Suprapubic skin (tissue), 4 donors: Measurements from ENCODE around the gene C6orf62. TPM values are rescaled to one million over a fixed set of nuclear protein-coding genes. Genes with fewer than 3 reads are reported as not detected.

ENCODE experiments used
- DNase-seq, 2 donors: peaks; one replicate each; pipeline ENCODE4 v3.0.0-alpha.2; 2019; ENCODE audit warnings: low spot score in 2 of 2
- H3K27ac ChIP-seq: fragments of 200-600 bp; sonication (generic); one replicate; pipeline ENCODE4 v1.5.1; 2019
- H3K27me3 ChIP-seq: fragments of 200-600 bp; sonication (generic); one replicate; pipeline ENCODE4 v1.5.1; 2019
- H3K36me3 ChIP-seq: fragments of 200-600 bp; sonication (generic); one replicate; pipeline ENCODE4 v1.5.1; 2019
- H3K4me1 ChIP-seq: fragments of 200-600 bp; sonication (generic); one replicate; pipeline ENCODE4 v1.5.1; 2019
- H3K4me3 ChIP-seq: fragments of 200-600 bp; sonication (generic); one replicate; pipeline ENCODE4 v1.5.1; 2019; ENCODE audit warnings: mild to moderate bottlenecking
- H3K9me3 ChIP-seq: fragments of 200-600 bp; sonication (generic); one replicate; pipeline ENCODE4 v1.5.1; 2019
- EP300 ChIP-seq: sonication (generic); formaldehyde crosslinking; IDR thresholded peaks from one replicate; pipeline ENCODE4 v1.6.1; 2017; ENCODE audit warnings: antibody characterized with exemption
- POLR2A ChIP-seq, 2 donors: fragments of 450-650 bp; IDR thresholded peaks; one replicate each; pipeline ENCODE4 v1.6.1; 2017; ENCODE audit warnings: antibody characterized with exemption in 2 of 2, mild to moderate bottlenecking in 2 of 2, moderate library complexity in 2 of 2
- POLR2AphosphoS5 ChIP-seq, 3 donors: sonication (generic); formaldehyde crosslinking; IDR thresholded peaks; one replicate each; pipeline ENCODE4 v1.6.1; 2017; ENCODE audit warnings: antibody characterized with exemption in 3 of 3
- WGBS: methylation state at CpG from one replicate; pipeline ENCODE4 v1.1.5; 2018; 5-methylcytosine and 5-hydroxymethylcytosine counted together
- total RNA-seq, 4 donors: library from RNA; depleted of rRNA; stranded (reverse); fragments of >200 nt; gene quantifications; one replicate each; pipeline ENCODE4 v1.1.0, GENCODE V29; 2016
- TF ChIP-seq, protein P1 (sequence below), 2 donors: fragments of 200-600 bp in 1 of 2; fragments of 450-650 bp in 1 of 2; sonication (generic) in 1 of 2; IDR thresholded peaks; one replicate each; pipeline ENCODE4 v1.5.1; 2016 to 2019; ENCODE audit warnings: antibody characterized with exemption in 2 of 2, mild to moderate bottlenecking in 1 of 2, moderate library complexity in 1 of 2

C6orf62 gene
- total RNA-seq, 4 donors from 2014 or later: 36.5 to 69.2 (median 55.5) TPM

DNA sequence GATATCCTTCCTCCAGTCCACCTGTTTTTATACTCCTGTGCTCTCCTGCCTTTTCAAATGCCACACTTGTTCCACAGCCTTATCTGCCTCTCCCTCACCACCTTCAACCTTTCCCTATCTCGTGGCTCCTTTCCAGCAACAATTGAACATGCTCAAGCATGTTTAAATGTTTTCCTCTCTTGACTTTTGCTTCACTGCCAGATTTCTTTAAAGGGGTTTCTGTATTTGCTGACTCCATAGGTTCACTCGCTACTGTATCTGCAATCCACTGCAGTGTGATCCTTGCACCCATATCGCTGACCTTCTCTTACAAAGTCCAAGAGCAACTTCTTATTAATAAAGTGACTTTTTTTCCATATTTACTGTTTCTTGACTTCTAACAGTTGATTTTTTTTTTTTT lies 44.6 kb upstream of the C6orf62 start:
- TF ChIP-seq EP300 (no peak), POLR2A (IDR thresholded peaks at IDR 0.05) (no peak), POLR2AphosphoS5 (IDR thresholded peaks at IDR 0.05) (no peak)
- TF ChIP-seq, protein P1, sequence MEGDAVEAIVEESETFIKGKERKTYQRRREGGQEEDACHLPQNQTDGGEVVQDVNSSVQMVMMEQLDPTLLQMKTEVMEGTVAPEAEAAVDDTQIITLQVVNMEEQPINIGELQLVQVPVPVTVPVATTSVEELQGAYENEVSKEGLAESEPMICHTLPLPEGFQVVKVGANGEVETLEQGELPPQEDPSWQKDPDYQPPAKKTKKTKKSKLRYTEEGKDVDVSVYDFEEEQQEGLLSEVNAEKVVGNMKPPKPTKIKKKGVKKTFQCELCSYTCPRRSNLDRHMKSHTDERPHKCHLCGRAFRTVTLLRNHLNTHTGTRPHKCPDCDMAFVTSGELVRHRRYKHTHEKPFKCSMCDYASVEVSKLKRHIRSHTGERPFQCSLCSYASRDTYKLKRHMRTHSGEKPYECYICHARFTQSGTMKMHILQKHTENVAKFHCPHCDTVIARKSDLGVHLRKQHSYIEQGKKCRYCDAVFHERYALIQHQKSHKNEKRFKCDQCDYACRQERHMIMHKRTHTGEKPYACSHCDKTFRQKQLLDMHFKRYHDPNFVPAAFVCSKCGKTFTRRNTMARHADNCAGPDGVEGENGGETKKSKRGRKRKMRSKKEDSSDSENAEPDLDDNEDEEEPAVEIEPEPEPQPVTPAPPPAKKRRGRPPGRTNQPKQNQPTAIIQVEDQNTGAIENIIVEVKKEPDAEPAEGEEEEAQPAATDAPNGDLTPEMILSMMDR (IDR thresholded peaks at IDR 0.05): no peak
- Histone ChIP-seq H3K4me1 (no peaks in the 10 kb centered on the region), H3K36me3 (no peaks in the 10 kb centered on the region), H3K9me3 (no peaks in the 10 kb centered on the region), H3K27me3 (no peaks in the 10 kb centered on the region), H3K4me3 (no peak overlapping the region), H3K27ac (no peak overlapping the region)
- no peak for DNase-seq
- 67% methylated on average over 3 of the region's 3 CpGs for WGBS

DNA sequence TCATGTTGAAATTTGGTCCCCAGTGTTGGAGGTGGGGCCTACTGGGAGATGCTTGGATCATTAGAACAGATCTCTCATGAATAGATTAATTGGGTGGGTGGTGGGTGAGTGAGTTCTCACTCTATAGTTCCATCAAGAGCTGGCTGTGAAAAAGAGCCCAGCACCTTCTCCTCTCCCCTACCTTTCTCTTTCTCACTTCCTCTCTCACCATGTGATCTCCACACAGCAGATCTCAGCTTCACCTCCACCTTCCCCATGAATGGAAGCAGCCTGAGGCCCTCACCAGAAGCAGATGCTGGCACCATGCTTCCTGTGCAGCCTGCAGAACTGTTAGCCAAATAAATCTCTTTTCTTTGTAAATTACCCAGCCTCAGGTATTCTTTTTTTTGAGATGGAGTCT lies 42.9 kb upstream of the C6orf62 start:
- Histone ChIP-seq H3K9me3 (no peaks in the 10 kb centered on the region), H3K4me3 (no peak overlapping the region), H3K27ac (no peak overlapping the region), H3K36me3 (no peaks in the 10 kb centered on the region), H3K4me1 (no peaks in the 10 kb centered on the region), H3K27me3 (no peaks in the 10 kb centered on the region)
- TF ChIP-seq POLR2AphosphoS5 (IDR thresholded peaks at IDR 0.05) (no peak), EP300 (no peak), POLR2A (IDR thresholded peaks at IDR 0.05) (no peak)
- TF ChIP-seq, protein P1 (IDR thresholded peaks at IDR 0.05): no peak
- no peak for DNase-seq

DNA sequence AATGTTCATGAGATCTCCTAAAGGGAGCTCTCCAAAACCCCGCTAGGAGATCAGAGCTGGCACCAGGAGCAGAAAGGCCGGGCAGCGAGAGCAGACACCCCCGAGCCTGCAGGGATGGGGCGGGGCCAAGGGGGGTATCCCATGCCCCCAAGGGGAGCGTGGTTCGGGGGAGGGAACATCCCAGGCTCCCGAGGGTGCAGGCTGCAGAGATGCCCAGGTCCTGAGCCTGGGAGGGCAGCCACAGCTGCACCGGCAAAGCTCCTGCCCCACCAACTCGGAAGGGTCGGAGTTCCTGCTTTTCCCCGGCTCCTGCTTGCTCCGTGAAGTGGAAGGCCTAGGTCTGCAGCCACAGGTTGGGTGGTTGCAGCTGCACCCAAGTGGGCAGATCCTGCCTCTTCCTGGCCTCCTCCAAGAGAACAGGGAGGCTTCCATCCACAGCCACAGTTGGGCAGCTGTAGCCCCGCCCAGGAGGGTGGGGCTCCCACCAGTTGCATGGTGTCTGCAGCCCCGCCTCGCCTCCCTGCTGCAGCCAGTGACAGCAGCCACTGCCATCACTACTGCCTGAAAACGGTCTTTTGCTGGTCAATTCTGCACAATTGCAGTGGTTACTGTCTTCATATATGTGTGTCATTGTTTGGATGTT lies 42.4 kb upstream of the C6orf62 start:
- Histone ChIP-seq H3K27ac (no peak overlapping the region), H3K27me3 (no peaks in the 10 kb centered on the region), H3K36me3 (no peaks in the 10 kb centered on the region), H3K4me1 (no peaks in the 10 kb centered on the region), H3K9me3 (no peaks in the 10 kb centered on the region), H3K4me3 (no peak overlapping the region)
- no peak for DNase-seq
- WGBS: 94% methylated on average over 9 of the region's 17 CpGs
- TF ChIP-seq POLR2A (IDR thresholded peaks at IDR 0.05) (no peak), POLR2AphosphoS5 (IDR thresholded peaks at IDR 0.05) (no peak), EP300 (no peak)
- TF ChIP-seq, protein P1 (IDR thresholded peaks at IDR 0.05): no peak

DNA sequence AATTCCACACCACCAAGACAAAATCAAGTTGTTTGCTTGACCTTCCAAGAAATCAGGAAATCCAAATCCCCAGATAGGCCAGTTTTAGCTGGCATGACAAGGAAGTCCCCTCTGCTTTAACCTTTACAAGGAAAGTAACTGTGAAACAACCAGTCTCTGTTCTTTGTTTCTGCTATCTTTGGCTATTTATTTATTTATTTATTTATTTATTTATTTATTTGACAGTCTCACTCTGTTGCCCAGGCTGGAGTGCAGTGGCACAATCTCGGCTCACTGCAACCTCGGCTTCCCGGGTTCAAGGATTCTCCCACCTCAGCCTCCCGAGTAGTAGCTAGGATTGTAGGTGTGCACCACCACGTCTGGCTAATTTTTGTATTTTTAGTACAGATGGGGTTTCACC lies 41.3 kb upstream of the C6orf62 start:
- Histone ChIP-seq H3K4me1 (no peaks in the 10 kb centered on the region), H3K4me3 (no peak overlapping the region), H3K27ac (no peak overlapping the region), H3K9me3 (no peaks in the 10 kb centered on the region), H3K27me3 (no peaks in the 10 kb centered on the region), H3K36me3 (no peaks in the 10 kb centered on the region)
- DNase-seq: no peak
- WGBS: 97% methylated on average over 5 of the region's 5 CpGs
- TF ChIP-seq POLR2AphosphoS5 (IDR thresholded peaks at IDR 0.05) (no peak), EP300 (no peak), POLR2A (IDR thresholded peaks at IDR 0.05) (no peak)
- TF ChIP-seq, protein P1 (IDR thresholded peaks at IDR 0.05): no peak

DNA sequence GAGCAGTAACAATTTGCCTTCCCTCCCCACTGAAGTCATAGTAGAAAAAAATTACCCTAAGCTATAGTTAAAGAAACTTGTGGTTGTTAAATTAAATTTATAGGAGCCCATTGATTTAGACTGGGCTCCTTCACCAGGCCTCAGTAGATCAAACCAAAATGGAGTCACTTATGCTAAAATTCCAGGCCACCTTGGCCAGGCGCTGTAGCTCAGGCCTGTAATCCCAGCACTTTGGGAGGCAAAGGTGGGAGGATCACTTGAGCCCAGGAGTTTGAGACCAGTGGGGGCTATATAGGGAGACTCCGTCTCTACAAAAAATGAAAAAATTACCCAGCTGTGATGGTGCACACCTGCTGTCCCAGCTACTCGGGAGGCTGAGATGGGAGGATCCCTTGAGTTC lies 40.8 kb upstream of the C6orf62 start:
- H3K4me1 ChIP-seq: no peaks in the 10 kb centered on the region
- TF ChIP-seq POLR2AphosphoS5 (IDR thresholded peaks at IDR 0.05): no peak
- no peak for TF ChIP-seq POLR2A (IDR thresholded peaks at IDR 0.05)
- no peak for TF ChIP-seq EP300
- TF ChIP-seq, protein P1 (IDR thresholded peaks at IDR 0.05): no peak
- no peak overlapping the region for H3K27ac ChIP-seq
- no peak for DNase-seq
- H3K9me3 ChIP-seq: no peaks in the 10 kb centered on the region
- H3K36me3 ChIP-seq: no peaks in the 10 kb centered on the region
- WGBS: 95% methylated on average over 3 of the region's 3 CpGs
- H3K4me3 ChIP-seq: no peak overlapping the region
- no peaks in the 10 kb centered on the region for H3K27me3 ChIP-seq
